WTC11 (cell line): ENCODE results near the gene TRIM46. TPM values are rescaled to one million over a fixed set of nuclear protein-coding genes. Genes with fewer than 3 reads are reported as not detected.

Experiments
- ATAC-seq: fragments of 200-7000 bp; cut with Tn5 transposase; 2 replicates; pipeline ENCODE4 v1.10.0; 2021; ENCODE audit warnings: mild to moderate bottlenecking, moderate library complexity
- CTCF ChIA-PET: fragments of 300-600 bp; sonication (Branson Sonifier 250); formaldehyde crosslinking; loops from one replicate; lab custom pipeline; 2021; ENCODE audit warnings: antibody characterized with exemption; lab: Charles Lee
- POLR2A ChIA-PET: fragments of 350-600 bp; sonication (Branson Sonifier 250); formaldehyde crosslinking; loops from one replicate; lab custom pipeline; 2021; ENCODE audit warnings: antibody characterized with exemption; lab: Charles Lee
- DNase-seq: peaks from one replicate; pipeline ENCODE4 v3.0.0; 2021; ENCODE audit warnings: low spot score
- H3K27ac Mint-ChIP-seq: 2 replicates; pipeline ENCODE4 v1.8.0; 2021; ENCODE audit warnings: mixed read lengths
- H3K27me3 Mint-ChIP-seq: 2 replicates; pipeline ENCODE4 v1.8.0; 2021; ENCODE audit warnings: low read depth, mild to moderate bottlenecking, moderate library complexity, mixed read lengths
- H3K36me3 Mint-ChIP-seq: 2 replicates; pipeline ENCODE4 v1.8.0; 2021; ENCODE audit warnings: mixed read lengths
- H3K4me1 Mint-ChIP-seq: 2 replicates; pipeline ENCODE4 v1.8.0; 2022; ENCODE audit warnings: mixed read lengths
- H3K4me3 Mint-ChIP-seq: 2 replicates; pipeline ENCODE4 v1.8.0; 2021; ENCODE audit warnings: mild to moderate bottlenecking, moderate library complexity, mixed read lengths
- H3K9me3 Mint-ChIP-seq: 2 replicates; pipeline ENCODE4 v1.8.0; 2021; ENCODE audit warnings: mixed read lengths
- AFF4 ChIP-seq: sonication (generic); formaldehyde crosslinking; IDR thresholded peaks from 2 replicates; pipeline ENCODE4 v1.8.1; 2023; ENCODE audit warnings: mild to moderate bottlenecking, missing genetic modification reagents, borderline replicate concordance
- CDX4 ChIP-seq: fragments of 250-450 bp; sonication (Bioruptor Pico); IDR thresholded peaks from 2 replicates; pipeline ENCODE4 v1.9.0; 2021; ENCODE audit warnings: moderate library complexity, mild to moderate bottlenecking, inconsistent platforms, borderline replicate concordance
- ELF4 ChIP-seq: sonication (generic); formaldehyde crosslinking; IDR thresholded peaks from 2 replicates; pipeline ENCODE4 v1.8.1; 2022; ENCODE audit warnings: low read depth, mild to moderate bottlenecking, moderate library complexity, missing genetic modification reagents
- FOXK1 ChIP-seq: sonication (generic); formaldehyde crosslinking; IDR thresholded peaks from 2 replicates; pipeline ENCODE4 v1.8.0; 2022; ENCODE audit warnings: mild to moderate bottlenecking, moderate library complexity, missing genetic modification reagents
- IRF2 ChIP-seq: sonication (generic); formaldehyde crosslinking; IDR thresholded peaks from 2 replicates; pipeline ENCODE4 v1.8.0; 2022; ENCODE audit warnings: low read depth, missing genetic modification reagents, borderline replicate concordance
- JUN ChIP-seq: sonication (generic); formaldehyde crosslinking; IDR thresholded peaks from 2 replicates; pipeline ENCODE4 v1.8.0; 2023; ENCODE audit warnings: mild to moderate bottlenecking, missing genetic modification reagents
- NR3C1 ChIP-seq: sonication (generic); formaldehyde crosslinking; conservative IDR thresholded peaks from 2 replicates; pipeline ENCODE4 v1.8.1; 2023; ENCODE audit warnings: low read depth, mild to moderate bottlenecking, missing genetic modification reagents
- OVOL2 ChIP-seq: fragments of 250-450 bp; sonication (Bioruptor Pico); IDR thresholded peaks from 2 replicates; pipeline ENCODE4 v1.9.0; 2021; ENCODE audit warnings: mild to moderate bottlenecking, borderline replicate concordance
- PRRX2 ChIP-seq: fragments of 250-450 bp; sonication (Bioruptor Pico); IDR thresholded peaks from 2 replicates; pipeline ENCODE4 v1.8.0; 2021; ENCODE audit warnings: mild to moderate bottlenecking
- TEAD1 ChIP-seq: sonication (generic); formaldehyde crosslinking; IDR thresholded peaks from 2 replicates; pipeline ENCODE4 v1.8.0; 2022; ENCODE audit warnings: mild to moderate bottlenecking, missing genetic modification reagents
- TEAD4 ChIP-seq: sonication (generic); formaldehyde crosslinking; IDR thresholded peaks from 2 replicates; pipeline ENCODE4 v1.8.0; 2022; ENCODE audit warnings: mild to moderate bottlenecking, missing genetic modification reagents
- USF2 ChIP-seq: sonication (generic); formaldehyde crosslinking; IDR thresholded peaks from 2 replicates; pipeline ENCODE4 v1.8.1; 2023; ENCODE audit warnings: mild to moderate bottlenecking, missing genetic modification reagents, moderate library complexity
- ZNF121 ChIP-seq: sonication (generic); formaldehyde crosslinking; IDR thresholded peaks from 2 replicates; pipeline ENCODE4 v1.8.0; 2023; ENCODE audit warnings: missing genetic modification reagents
- ZNF219 ChIP-seq: sonication (generic); formaldehyde crosslinking; IDR thresholded peaks from 2 replicates; pipeline ENCODE4 v1.8.0; 2023; ENCODE audit warnings: missing genetic modification reagents, mild to moderate bottlenecking, borderline replicate concordance
- ZNF396 ChIP-seq: fragments of 250-450 bp; sonication (Bioruptor Pico); IDR thresholded peaks from 2 replicates; pipeline ENCODE4 v1.8.0; 2021; ENCODE audit warnings: mild to moderate bottlenecking, moderate library complexity, borderline replicate concordance
- total RNA-seq: library from RNA; stranded (reverse); gene quantifications from 3 replicates; pipeline ENCODE4 v1.2.3, GENCODE V29; 2021
- TF ChIP-seq, protein P1 (sequence below): sonication (generic); formaldehyde crosslinking; IDR thresholded peaks from 2 replicates; pipeline ENCODE4 v1.8.1; 2022; ENCODE audit warnings: low read depth, mild to moderate bottlenecking, moderate library complexity, missing genetic modification reagents, borderline replicate concordance
- TF ChIP-seq, protein P2 (sequence below): sonication (generic); formaldehyde crosslinking; IDR thresholded peaks from 2 replicates; pipeline ENCODE4 v1.8.0; 2023; ENCODE audit warnings: mild to moderate bottlenecking, missing genetic modification reagents

TRIM46 gene
- total RNA-seq, 1 experiment from 2014 or later, result 22.1 TPM

- no peak for ATAC-seq
- no peak overlapping the region for H3K27ac Mint-ChIP-seq
Observed at GRCh38 chr1:155125511-155125945, 48.1 kb upstream of the TRIM46 start.

More at GRCh38 chr1:155125511-155125945, 48.1 kb upstream of the TRIM46 start:
- Mint-ChIP-seq H3K4me1 (peaks cover 48% of the 10 kb centered on the region), H3K36me3 (no peaks in the 10 kb centered on the region), H3K9me3 (no peaks in the 10 kb centered on the region), H3K4me3 (peak overlapping the region; percentile 61), H3K27me3 (peaks cover 62% of the 10 kb centered on the region)
- POLR2A ChIA-PET, result interaction anchor here (1.4 to 1.6 kb wide), 3 partner anchors 10 to 47 kb away, joined by 4 to 5 read pairs (median 5); partner anchors contain the start of genes KRTCAP2 and SLC50A1
- DNase-seq, result peak; percentile 41
- CTCF ChIA-PET, result interaction anchor here (0.6 to 12.9 kb wide), 14 partner anchors 10 to 566 kb away, joined by 3 to 164 read pairs (median 6); partner anchors contain the start of genes ADAM15, KRTCAP2, SLC50A1 and TRIM46
- no peak for TF ChIP-seq AFF4 (CRISPR knock-in tag)
- no peak for TF ChIP-seq IRF2
- TF ChIP-seq ZNF396 (CRISPR knock-in tag), result no peak
- no peak for TF ChIP-seq OVOL2 (CRISPR knock-in tag)
- TF ChIP-seq ZNF121 (CRISPR knock-in tag), result no peak
- TF ChIP-seq FOXK1 (CRISPR knock-in tag), result no peak
- no peak for TF ChIP-seq JUN (CRISPR knock-in tag)
- TF ChIP-seq PRRX2 (CRISPR knock-in tag), result no peak
- no peak for TF ChIP-seq TEAD4 (CRISPR knock-in tag)
- no peak for TF ChIP-seq ELF4 (CRISPR knock-in tag)
- TF ChIP-seq, protein P1, sequence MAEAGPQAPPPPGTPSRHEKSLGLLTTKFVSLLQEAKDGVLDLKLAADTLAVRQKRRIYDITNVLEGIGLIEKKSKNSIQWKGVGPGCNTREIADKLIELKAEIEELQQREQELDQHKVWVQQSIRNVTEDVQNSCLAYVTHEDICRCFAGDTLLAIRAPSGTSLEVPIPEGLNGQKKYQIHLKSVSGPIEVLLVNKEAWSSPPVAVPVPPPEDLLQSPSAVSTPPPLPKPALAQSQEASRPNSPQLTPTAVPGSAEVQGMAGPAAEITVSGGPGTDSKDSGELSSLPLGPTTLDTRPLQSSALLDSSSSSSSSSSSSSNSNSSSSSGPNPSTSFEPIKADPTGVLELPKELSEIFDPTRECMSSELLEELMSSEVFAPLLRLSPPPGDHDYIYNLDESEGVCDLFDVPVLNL (CRISPR knock-in tag), result no peak
- no peak for TF ChIP-seq ZNF219 (CRISPR knock-in tag)
- TF ChIP-seq, protein P2, sequence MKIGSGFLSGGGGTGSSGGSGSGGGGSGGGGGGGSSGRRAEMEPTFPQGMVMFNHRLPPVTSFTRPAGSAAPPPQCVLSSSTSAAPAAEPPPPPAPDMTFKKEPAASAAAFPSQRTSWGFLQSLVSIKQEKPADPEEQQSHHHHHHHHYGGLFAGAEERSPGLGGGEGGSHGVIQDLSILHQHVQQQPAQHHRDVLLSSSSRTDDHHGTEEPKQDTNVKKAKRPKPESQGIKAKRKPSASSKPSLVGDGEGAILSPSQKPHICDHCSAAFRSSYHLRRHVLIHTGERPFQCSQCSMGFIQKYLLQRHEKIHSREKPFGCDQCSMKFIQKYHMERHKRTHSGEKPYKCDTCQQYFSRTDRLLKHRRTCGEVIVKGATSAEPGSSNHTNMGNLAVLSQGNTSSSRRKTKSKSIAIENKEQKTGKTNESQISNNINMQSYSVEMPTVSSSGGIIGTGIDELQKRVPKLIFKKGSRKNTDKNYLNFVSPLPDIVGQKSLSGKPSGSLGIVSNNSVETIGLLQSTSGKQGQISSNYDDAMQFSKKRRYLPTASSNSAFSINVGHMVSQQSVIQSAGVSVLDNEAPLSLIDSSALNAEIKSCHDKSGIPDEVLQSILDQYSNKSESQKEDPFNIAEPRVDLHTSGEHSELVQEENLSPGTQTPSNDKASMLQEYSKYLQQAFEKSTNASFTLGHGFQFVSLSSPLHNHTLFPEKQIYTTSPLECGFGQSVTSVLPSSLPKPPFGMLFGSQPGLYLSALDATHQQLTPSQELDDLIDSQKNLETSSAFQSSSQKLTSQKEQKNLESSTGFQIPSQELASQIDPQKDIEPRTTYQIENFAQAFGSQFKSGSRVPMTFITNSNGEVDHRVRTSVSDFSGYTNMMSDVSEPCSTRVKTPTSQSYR (CRISPR knock-in tag), result no peak
- no peak for TF ChIP-seq TEAD1 (CRISPR knock-in tag)
- TF ChIP-seq CDX4 (CRISPR knock-in tag), result no peak
- TF ChIP-seq USF2 (CRISPR knock-in tag), result no peak
- TF ChIP-seq NR3C1 (CRISPR knock-in tag), result no peak
- TF ChIP-seq, all 79 proteins: peak for 0
